Caco-2 (cell line): ENCODE results near the gene ARSD. TPM values are rescaled to one million over a fixed set of nuclear protein-coding genes. Genes with fewer than 3 reads are reported as not detected.

Experiments used
- BruUV-seq: library from RNA; stranded (reverse); fragments of 400-500 nt; replicated peaks from 2 replicates; lab custom pipeline; 2021; lab: Mats Ljungman, UMichigan
- CTCF ChIA-PET: fragments of 300-600 bp; sonication (Branson Sonifier 250); formaldehyde crosslinking; loops from one replicate; lab custom pipeline; 2022; ENCODE audit warnings: antibody characterized with exemption; lab: Charles Lee
- POLR2A ChIA-PET: fragments of 300-600 bp; sonication (Branson Sonifier 250); formaldehyde crosslinking; loops from one replicate; lab custom pipeline; 2022; ENCODE audit warnings: antibody characterized with exemption; lab: Charles Lee
- DNase-seq, 2 experiments: peaks; one replicate each; pipeline versions ENCODE4 v3.0.0 to v3.0.0-alpha.2; 2020 to 2022
- H3K27me3 ChIP-seq: replicated peaks from 2 replicates; pipeline ENCODE4 v1.6.0; 2011; ENCODE audit warnings: low read length; ENCODE audit not compliant: control insufficient read depth, insufficient read depth
- H3K36me3 ChIP-seq: 2 replicates; pipeline ENCODE4 v1.5.1; 2011; ENCODE audit warnings: low read length; ENCODE audit not compliant: control insufficient read depth, insufficient read depth
- H3K4me1 ChIP-seq: fragments of 250-450 bp; sonication (Bioruptor Pico); 2 replicates; pipeline ENCODE4 v1.5.1; 2020; ENCODE audit warnings: mild to moderate bottlenecking
- H3K4me3 ChIP-seq: 2 replicates; pipeline ENCODE4 v1.5.1; 2011; ENCODE audit warnings: low read depth, mild to moderate bottlenecking, control low read depth, low read length
- H3K9me3 ChIP-seq: fragments of 250-450 bp; sonication (Bioruptor Pico); 2 replicates; pipeline ENCODE4 v1.5.1; 2020; ENCODE audit warnings: mild to moderate bottlenecking, moderate library complexity
- H3K27ac Mint-ChIP-seq: one replicate; pipeline ENCODE4 v1.8.0; 2022; ENCODE audit warnings: mixed read lengths; ENCODE audit not compliant: unreplicated experiment
- H3K27me3 Mint-ChIP-seq: one replicate; pipeline ENCODE4 v1.8.0; 2022; ENCODE audit warnings: mixed read lengths; ENCODE audit not compliant: insufficient read depth, unreplicated experiment
- H3K36me3 Mint-ChIP-seq: one replicate; pipeline ENCODE4 v1.8.0; 2022; ENCODE audit warnings: mild to moderate bottlenecking, mixed read lengths; ENCODE audit not compliant: insufficient read depth, unreplicated experiment
- H3K4me1 Mint-ChIP-seq: one replicate; pipeline ENCODE4 v1.8.0; 2022; ENCODE audit warnings: low read depth, mixed read lengths; ENCODE audit not compliant: unreplicated experiment
- H3K4me3 Mint-ChIP-seq: one replicate; pipeline ENCODE4 v1.8.0; 2022; ENCODE audit warnings: mild to moderate bottlenecking, moderate library complexity, mixed read lengths; ENCODE audit not compliant: unreplicated experiment
- H3K9me3 Mint-ChIP-seq: one replicate; pipeline ENCODE4 v1.8.0; 2022; ENCODE audit warnings: mixed read lengths; ENCODE audit not compliant: unreplicated experiment
- CTCF ChIP-seq, 2 experiments: fragments of 200-600 bp in 1 of 2; IDR thresholded peaks; 1 replicate in 1 of 2; 2 replicates in 1 of 2; pipeline versions ENCODE4 v1.5.1 to v1.8.0; 2011 to 2022; ENCODE audit warnings: antibody characterized with exemption in 1 of 2, control low read depth in 1 of 2, inconsistent platforms in 1 of 2, low read depth in 1 of 2, low read length in 1 of 2, mild to moderate bottlenecking in 1 of 2, moderate library complexity in 1 of 2; ENCODE audit not compliant: insufficient read depth in 1 of 2, severe bottlenecking in 1 of 2, unreplicated experiment in 1 of 2
- intact Hi-C: fragments of 100-400 bp; cut with micrococcal nuclease; formaldehyde crosslinking; loops from one replicate; pipeline ENCODE4 v1.10.0; 2022; ENCODE audit not compliant: unreplicated experiment
- total RNA-seq: library from RNA; stranded (reverse); gene quantifications from 2 replicates; pipeline ENCODE4 v1.2.3, GENCODE V29; 2022

The ARSD gene
- total RNA-seq, 1 experiment from 2014 or later, result 5.8 TPM

- TF ChIP-seq CTCF (IDR thresholded peaks at IDR 0.05; ENCODE audit: insufficient read depth in 1 of 2, low read depth in 1 of 2, low read length in 1 of 2, severe bottlenecking in 1 of 2, unreplicated experiment in 1 of 2), result no peak
- no peak for DNase-seq
- no peak overlapping the region for H3K27ac Mint-ChIP-seq
- no peaks in the 10 kb centered on the region for H3K9me3 Mint-ChIP-seq
- H3K4me1 Mint-ChIP-seq, result no peaks in the 10 kb centered on the region
- CTCF ChIA-PET, result interaction anchor here (0.6 kb wide), 1 partner anchor 26 kb away, joined by 3 read pairs; no protein-coding TSS in a partner anchor
- POLR2A ChIA-PET, result no interaction called here
- H3K9me3 ChIP-seq, result no peaks in the 10 kb centered on the region
- no TSS peak for BruUV-seq
- intact Hi-C loops, result no loop called here
- H3K4me3 Mint-ChIP-seq, result no peak overlapping the region
- no peaks in the 10 kb centered on the region for H3K4me1 ChIP-seq
- H3K27me3 ChIP-seq, result no peaks in the 10 kb centered on the region
- peaks cover 34% of the 10 kb centered on the region for H3K36me3 Mint-ChIP-seq
- H3K4me3 ChIP-seq, result no peak overlapping the region
- H3K27me3 Mint-ChIP-seq, result no peaks in the 10 kb centered on the region
- H3K36me3 ChIP-seq, result peaks cover 1% of the 10 kb centered on the region; the same call in 1 of the 2 replicates
Observed at GRCh38 chrX:2934715-2935710, 5.9 kb upstream of the ARSD start.

GRCh38 chrX:2933125-2933900 is 4.2 kb upstream of the ARSD start:
- H3K4me1 Mint-ChIP-seq, result no peaks in the 10 kb centered on the region
- H3K4me3 ChIP-seq, result no peak overlapping the region
- H3K36me3 ChIP-seq, result peaks cover 1% of the 10 kb centered on the region; the same call in 1 of the 2 replicates
- H3K27me3 ChIP-seq, result no peaks in the 10 kb centered on the region
- ChIA-PET CTCF (no interaction called here), POLR2A (no interaction called here)
- H3K4me1 ChIP-seq, result no peaks in the 10 kb centered on the region
- intact Hi-C loops, result no loop called here
- no peak for TF ChIP-seq CTCF (IDR thresholded peaks at IDR 0.05; ENCODE audit: insufficient read depth in 1 of 2, low read depth in 1 of 2, low read length in 1 of 2, severe bottlenecking in 1 of 2, unreplicated experiment in 1 of 2)
- peaks cover 36% of the 10 kb centered on the region for H3K36me3 Mint-ChIP-seq
- H3K27ac Mint-ChIP-seq, result no peak overlapping the region
- H3K4me3 Mint-ChIP-seq, result no peak overlapping the region
- H3K9me3 Mint-ChIP-seq, result no peaks in the 10 kb centered on the region
- no TSS peak for BruUV-seq
- H3K9me3 ChIP-seq, result no peaks in the 10 kb centered on the region
- H3K27me3 Mint-ChIP-seq, result no peaks in the 10 kb centered on the region
- no peak for DNase-seq

GRCh38 chrX:2931612-2932011 is 2.5 kb upstream of the ARSD start:
- CTCF ChIA-PET, result no interaction called here
- H3K27me3 Mint-ChIP-seq, result no peaks in the 10 kb centered on the region

More at GRCh38 chrX:2931612-2932011, 2.5 kb upstream of the ARSD start:
- no peak overlapping the region for H3K27ac Mint-ChIP-seq
- Histone ChIP-seq H3K9me3 (no peaks in the 10 kb centered on the region), H3K36me3 (no peaks in the 10 kb centered on the region), H3K4me3 (no peak overlapping the region), H3K4me1 (no peaks in the 10 kb centered on the region; the same call in 1 of the 2 replicates), H3K27me3 (no peaks in the 10 kb centered on the region)
- POLR2A ChIA-PET, result no interaction called here
- DNase-seq, result no peak
- intact Hi-C loops, result no loop called here
- no TSS peak for BruUV-seq
- peaks cover 31% of the 10 kb centered on the region for H3K36me3 Mint-ChIP-seq
- no peaks in the 10 kb centered on the region for H3K9me3 Mint-ChIP-seq
- H3K4me3 Mint-ChIP-seq, result no peak overlapping the region
- H3K4me1 Mint-ChIP-seq, result no peaks in the 10 kb centered on the region
- TF ChIP-seq CTCF (IDR thresholded peaks at IDR 0.05; ENCODE audit: insufficient read depth in 1 of 2, low read depth in 1 of 2, low read length in 1 of 2, severe bottlenecking in 1 of 2, unreplicated experiment in 1 of 2), result no peak
